NCI-H2196 treated with DMSO at 0.1 percent for 48 hours (cell line): Measurements from ENCODE around the gene PCA3.
"Not testable (repeated sequence)": the region's sequence is repeated elsewhere in the genome, so short reads cannot be mapped to it uniquely, and the experiment has no call there.

Experiments used
- DNase-seq: peaks from one replicate; lab custom pipeline; 2025; ENCODE audit not compliant: unreplicated experiment; lab: John Stamatoyannopoulos, UW

The PCA3 gene

DNA sequence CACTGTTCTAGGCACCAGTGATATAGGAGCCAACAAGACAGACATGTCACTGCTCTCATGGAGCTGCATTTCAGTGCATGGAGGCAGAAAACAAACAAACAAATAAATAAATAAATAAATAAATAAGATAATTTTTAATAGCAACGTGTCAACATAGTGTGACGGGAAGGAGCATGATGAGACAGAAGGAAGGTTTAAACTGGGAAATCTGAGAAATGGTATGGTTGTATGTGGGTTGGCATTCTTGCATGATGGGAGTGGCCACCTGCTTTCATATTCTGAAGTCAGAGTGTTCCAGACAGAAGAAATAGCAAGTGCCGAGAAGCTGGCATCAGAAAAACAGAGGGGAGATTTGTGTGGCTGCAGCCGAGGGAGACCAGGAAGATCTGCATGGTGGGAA is at the start of gene PCA3:
PCA3 (plus strand) TSS at position 301 of the 400 bp plus-strand sequence.
- DNase-seq, result no peak

DNA sequence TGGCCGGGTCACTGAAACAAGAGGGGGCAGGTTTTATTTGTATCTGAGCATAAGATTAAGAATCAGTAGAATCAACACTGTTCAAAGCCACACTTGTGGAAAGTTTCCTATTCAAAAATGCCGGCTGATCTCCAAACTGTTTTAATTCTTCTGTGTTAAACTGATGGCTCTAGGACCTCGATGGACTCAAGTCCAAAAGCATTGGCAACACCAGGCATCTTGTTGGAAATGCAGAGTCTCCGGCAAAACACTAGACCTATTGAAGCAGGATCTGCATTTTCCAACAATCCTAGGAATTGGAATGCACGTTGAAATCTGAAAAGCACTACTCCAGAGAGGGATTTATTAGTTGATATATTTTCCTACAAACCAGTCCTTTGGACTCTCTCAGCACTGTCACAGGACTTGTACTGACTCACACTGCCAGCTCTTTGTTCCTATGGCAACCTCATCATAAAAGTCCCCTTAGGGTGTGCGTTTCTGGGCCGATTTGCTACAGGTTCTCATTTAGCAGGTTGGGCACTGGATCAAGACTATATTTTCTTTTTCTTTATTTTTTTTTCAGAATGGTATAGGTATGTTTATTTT is 48.1 kb upstream of the PCA3 start:
- peak; percentile 20 for DNase-seq

DNA sequence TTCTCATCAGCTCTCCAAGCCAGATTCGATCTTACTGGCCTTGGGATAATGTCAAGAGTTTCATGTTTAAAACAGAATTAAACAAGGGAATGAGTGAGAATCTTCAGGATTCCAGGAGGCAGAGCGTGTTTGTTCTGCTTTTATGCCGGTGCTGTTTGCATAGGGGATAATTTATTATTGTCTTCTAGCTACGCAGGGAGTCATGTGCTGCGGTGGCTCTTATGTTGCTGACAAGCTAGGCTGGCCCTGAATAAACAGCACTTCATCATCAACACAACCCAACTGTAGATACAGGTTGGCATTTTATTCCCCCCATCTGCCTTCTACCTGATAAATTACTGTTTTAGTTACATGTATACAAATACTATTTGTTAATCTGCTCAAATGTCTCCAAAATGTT is 47.1 kb upstream of the PCA3 start:
- DNase-seq, result no peak

DNA sequence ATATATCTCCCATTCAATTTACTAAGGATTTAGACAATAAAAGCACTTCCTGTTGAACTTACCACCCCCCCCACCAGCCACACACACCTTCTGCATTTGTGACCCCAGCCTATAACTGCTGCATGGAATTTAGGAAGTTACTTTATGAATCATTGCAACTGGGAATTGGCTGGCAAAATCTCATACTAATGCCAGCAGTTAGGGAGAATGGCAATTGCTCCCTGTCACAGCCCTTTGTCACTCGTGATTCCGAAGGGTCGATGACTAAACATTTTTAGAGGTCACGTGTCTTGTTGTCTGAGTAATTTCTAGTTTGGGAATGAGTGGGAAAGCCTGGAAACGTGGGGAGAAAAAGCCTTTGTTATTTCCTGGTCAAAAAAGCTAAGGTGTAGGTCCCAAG is 46.6 kb upstream of the PCA3 start:
- DNase-seq, result no peak

DNA sequence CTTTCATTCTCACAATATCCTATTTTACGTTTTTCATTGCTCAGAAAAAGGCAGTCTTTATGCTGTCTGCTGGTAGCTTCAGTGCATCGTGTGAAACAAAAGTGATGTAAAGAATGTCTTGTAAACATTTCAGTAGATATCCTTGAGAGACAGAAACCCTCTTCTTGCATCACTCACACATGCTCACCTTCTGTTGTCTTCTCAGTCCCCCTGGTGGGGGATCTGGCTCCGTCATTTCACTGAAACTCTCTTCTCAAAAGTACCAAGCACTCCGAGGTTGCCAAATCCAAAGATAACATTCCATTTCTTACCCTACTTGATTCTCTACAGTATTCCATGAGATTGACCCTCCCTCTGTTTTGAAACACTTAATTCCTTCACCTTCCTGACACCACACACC is 46.1 kb upstream of the PCA3 start:
- no peak for DNase-seq

DNA sequence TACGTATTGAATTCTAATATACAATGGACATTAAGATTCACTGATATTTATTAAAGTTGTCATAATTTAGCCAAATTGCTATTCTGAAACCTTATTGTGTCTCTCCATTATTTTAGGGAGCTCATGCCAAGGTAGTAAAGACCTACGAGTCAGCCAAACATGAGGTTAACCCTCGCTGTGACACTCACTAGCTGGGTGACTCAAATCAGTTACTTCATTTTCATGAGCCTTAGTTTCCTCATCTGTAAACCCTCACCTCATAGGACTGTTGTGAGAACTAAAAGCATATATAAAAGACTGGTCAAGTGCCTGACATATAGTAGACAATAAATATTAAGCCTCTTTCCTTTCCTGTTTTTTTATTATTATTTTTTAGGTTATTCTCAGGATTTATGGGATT is 44.0 kb upstream of the PCA3 start:
- DNase-seq, result no peak

DNA sequence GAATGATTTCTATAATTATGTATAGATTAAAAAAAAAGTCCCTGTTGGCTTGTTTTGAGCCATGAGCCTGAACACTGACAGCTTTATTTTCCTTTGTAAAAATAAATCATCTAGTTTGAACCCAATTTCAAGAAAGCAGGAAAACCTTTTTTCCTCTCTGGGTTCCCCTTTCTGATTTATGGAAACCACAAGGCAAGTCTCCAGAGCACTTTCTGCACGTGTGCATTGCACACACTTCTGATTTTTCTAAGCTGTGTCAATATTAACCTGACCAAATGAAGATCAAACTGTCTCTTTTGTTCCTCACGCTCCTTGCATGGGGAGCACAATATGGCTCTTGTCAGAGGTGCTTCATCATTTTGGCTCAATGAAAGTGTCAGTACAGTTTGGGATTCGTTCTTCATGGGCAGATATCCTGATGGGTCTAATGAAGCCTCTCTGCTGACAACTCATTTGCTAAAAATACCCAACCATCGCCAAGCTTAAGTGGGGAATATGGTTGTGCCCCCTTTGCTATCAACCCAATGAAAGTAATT is 39.2 kb upstream of the PCA3 start:
- no peak for DNase-seq

DNA sequence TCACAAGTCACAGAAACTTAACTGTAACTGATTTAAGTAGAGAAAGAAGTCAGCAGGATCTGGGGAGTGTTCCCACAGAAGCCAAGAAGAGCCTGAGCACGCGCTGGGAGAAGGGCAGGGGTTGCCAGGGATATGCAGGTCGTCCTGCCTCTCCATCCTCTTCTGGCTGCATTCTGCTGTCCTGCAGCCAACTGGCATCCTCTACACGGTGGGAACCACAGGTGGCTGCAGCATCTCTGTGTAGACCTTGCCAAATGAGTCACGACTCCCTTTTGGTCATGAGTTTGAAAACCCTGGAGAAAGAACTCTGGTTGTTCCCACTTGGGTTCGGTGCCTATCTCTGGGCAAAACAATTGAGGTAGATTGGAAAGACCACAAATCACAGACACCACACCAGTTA is 38.4 kb upstream of the PCA3 start:
- DNase-seq, result no peak

DNA sequence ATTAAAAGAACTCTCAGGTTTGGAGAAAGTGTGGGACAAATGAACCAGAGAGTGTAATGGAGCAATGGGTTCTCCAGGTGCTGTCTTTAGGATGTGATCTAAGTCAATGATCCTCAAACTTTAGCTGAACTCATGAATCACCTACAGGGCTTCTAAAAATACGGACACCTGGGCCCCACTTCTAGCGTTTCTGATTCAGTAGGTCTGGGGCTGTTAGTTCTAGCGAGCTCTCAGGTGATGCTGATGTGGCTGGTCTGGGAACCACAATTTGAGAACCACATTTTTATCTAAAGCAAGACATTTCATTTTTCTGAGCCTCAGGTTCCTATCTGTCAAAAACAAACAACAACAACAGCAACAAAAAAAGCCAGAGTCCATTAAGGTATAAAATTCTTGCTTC is 35.1 kb upstream of the PCA3 start:
- no peak for DNase-seq

DNA sequence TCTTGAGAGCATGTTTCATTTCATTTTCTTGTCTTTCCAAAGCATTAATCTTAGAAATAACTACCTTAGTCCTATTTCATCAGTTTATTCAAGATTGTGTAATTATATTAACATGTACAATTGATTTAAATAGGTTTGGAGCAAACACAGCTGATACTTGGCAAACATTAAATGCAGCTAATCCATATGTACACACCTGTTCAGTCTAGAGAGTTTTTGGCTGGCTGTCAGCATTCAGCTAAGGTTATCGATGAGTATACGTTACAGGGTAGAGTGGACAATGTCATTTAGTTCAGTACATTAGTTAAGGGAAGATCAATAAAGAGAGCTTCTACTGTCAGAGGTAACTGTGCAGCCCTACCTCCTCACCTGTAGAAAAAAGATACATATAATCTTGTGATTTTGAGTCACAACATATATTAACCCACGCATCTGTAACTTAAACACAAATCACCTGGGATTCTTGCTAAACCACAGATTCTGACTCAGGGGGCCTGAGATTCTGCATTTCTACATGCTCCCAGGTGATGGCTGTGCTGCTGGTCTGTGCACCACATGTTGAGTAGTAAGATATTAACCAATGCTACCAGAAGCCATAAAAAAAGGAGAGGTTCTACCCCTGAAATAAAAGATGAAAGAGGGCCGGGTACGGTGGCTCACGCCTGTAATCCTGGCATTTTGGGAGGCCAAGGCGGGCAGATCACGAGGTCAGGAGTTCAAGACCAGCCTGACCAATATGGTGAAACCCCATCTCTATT is 34.1 kb upstream of the PCA3 start:
- no peak for DNase-seq

DNA sequence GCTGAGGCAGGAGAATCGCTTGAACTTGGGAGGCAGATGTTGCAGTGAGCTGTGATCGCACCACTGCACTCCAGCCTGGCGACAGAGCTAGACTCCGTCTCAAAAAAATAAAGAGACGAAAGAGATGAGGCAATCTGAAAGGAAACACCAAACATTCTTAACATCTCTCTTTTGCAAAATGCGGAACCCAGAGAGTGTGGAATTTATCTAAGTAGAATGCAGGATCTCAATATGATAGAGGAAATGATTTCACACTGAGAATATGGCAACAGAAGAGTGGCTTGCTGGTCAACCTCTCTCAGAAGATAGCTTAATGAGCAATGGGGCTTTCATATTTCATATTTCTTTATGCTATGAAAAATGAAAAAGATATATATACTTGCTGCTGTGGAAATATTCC is 33.4 kb upstream of the PCA3 start:
- no peak for DNase-seq

DNA sequence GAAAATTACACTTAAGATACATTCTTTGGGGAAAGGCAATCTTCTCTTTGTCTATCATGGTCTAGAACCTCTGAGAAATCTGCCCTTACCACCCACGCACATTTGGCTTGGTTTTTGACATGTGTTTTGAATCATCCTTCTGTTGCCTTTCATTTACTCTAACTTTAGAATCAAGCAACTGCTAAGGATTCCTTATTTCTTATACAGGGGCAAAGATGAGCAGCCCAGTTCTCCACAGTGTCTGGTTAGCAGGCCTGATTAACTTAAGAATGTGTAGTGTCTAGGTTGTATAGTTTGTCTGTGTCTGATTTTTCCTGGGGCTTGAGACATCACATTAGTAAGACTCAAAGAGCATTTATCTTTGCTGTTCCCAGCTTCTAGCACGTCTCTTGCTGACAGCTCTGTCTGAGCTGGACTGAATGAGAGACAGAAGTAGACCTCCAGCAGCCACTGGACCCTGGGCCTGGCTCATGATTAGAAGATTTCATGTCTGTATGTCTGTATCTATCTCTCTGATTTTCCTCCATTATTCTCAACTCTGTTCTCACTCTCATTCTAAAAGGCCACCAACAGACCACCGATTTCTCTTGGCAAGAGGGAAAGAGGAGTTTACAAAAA is 31.8 kb upstream of the PCA3 start:
- no peak for DNase-seq

DNA sequence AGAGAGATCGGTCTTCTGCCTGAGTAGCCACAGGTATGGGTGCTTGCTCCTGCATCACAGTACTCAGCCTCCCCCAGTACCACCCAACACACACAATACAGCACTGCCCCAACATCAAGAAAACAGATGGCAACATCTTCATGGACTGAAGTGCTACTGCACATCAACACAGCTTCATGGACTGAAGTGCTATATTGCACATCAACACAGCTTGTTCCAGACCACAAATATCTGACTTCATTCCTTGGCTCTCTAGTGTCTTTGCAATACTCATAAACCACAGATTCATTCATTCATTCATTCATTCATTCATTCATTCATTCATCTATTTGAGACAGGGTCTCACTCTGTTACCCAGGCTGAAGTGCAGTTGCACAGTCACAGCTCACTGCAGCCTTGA is 31.1 kb upstream of the PCA3 start:
- no peak for DNase-seq

DNA sequence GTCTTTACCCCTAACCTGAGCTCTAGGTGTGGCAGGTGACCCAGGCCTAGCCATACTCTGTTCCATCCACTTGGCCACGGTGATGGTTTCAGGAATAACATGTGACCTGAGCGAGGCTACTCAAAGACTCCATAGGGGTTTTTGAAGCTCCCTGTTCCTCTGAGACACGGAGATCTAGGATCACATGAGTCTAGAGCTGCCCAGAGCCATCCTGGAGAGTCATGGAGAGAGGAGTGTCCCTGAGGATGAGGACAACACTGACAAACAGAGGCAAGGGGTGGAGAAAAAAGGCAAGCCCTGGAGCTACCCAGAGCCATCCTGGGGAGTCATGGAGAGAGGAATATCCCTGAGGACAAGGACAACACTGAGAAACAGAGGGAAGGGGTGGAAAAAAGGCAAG is 29.5 kb upstream of the PCA3 start:
- no peak for DNase-seq

DNA sequence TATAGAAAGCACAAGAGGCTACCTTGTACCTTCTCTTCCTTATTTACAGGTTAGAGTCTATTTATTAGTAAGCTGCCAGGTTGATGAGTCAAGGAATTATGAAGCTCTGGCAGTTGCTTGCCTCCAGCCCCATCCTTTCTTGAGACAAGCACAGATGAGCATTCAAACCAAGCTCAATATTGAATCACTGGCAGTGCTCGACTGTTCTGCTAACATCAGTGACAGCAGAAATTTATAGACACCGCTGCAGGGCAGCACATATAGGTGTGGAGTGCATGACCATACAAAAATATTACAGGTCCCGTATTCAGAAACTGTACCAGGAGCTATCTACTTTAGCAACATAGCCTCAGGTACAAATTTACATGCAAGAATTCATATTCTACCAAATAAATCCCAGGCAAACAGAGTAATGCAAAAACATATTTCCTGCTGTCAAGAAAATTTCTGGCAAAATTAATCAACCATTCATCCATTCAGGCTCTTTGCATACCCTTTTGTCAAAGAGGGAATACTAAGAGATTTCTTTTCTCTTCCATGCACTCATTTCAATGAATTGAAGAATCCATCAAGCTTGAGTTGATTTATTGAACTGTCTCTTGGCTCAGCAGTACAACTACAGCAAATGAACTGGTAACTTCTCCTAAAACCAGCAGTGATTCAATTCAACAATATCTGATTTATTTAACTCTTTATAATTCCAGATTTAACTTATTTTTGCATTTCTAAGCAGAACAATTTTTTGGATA is 26.9 kb upstream of the PCA3 start:
- DNase-seq, result no peak

DNA sequence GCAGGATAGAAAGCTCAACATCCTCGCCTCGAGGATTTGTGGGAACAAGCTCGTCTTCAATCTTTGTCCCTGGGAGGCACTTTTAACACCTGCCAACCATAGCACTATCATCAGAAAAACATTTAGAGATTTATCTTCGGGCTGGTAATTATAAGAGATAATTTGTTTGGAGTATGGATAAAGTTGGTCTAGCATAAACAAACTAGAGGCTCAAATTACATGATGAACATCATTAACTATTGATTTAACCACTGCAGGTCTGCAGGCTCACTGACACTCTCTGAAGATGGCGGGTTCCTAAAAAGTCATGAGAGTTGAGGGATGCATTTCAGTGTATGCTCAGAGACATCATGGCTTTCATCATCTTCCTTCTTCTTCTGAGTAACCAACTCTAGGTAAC is 25.8 kb upstream of the PCA3 start:
- DNase-seq, result no peak

DNA sequence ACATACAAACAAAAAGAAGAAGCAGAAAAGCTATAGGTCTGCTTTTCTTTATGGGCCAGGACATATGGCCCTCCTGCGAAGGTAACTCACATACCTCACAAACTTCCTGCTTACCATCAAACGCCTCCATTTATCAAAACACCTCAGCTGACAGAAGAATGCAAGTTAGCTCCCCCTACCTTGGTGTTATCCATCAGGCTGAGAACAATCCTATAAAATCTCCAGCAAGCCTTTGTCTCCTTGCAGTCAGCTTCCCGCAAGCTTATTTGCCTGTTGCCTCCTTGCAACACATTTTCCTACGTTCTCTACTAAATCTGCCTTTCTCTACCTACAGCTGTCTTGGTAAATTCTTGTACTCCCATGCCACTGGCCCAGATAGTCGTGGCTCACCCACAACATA is 22.7 kb upstream of the PCA3 start:
- DNase-seq, result no peak

DNA sequence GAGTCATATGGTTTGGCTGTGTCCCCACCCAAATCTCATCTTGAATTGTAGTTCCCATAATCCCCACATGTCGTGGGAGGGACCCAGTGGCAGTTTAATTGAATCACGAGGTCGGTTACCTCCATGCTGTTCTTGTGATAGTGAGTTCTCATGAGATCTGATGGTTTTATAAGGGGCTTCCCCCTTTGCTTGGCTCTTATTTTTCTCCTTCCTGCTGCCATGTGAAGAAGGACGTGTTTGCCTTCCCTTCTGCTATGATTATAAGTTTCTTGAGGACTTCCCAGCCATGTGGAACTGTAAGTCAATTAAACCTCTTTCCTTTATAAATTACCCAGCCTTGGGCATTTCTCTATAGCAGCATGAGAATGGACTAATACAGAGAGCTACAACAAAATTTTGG is 21.3 kb upstream of the PCA3 start:
- not testable (repeated sequence) for DNase-seq

DNA sequence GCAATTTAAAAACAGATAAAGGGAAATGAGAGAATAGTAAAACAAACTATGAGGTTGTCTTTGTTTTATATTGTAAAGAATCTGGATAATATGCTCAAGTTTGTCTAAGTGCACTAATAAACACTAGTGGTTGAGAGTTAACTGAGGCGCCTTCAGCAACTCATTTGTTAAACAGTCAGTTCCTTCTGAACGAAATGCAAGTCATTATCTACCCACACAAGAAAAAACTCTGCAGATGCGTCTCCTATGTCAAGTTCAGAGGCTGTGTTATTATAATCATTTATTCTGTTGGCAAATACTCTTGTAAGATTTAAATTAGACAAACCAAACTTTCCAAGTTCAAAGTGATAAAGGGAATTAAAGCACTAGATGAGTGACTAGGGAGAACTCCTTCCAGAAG is 20.3 kb upstream of the PCA3 start:
- no peak for DNase-seq

DNA sequence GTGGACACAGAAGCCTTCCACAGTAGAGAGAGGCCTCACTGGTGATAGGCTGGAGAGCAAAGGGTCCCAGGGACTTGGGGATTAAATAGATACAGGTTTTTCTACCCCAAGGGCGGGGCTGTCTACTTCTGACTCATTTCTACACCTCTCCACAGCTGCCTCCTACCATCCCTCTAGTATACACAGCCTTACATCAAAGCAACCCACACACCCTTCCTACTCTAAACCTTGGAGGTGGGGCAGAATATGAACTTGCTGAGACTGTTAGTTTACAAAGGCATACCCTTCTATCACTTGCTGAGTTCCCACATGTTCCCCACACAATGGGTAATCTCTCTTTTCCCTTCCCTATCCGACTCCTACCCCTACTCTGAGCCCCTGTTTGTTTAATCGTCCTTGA is 19.9 kb upstream of the PCA3 start:
- no peak for DNase-seq

DNA sequence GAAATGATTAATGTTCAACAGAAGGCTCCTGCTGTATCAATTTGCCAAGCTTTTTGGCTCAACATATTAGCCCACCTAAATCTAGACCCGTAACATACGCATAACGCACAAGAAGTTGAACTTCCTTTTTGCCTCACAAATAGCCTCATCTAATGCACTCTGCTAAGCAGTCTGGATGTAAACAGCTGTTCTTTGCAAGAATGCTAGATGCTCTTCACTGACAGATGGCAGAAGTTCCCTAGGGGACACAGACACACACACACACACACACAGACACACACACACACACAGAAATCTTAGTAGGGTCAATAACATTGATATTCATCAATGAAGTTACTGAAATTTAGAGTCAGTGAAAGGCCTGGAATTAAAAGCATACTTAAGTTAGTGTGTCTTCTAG is 13.2 kb upstream of the PCA3 start:
- no peak for DNase-seq

DNA sequence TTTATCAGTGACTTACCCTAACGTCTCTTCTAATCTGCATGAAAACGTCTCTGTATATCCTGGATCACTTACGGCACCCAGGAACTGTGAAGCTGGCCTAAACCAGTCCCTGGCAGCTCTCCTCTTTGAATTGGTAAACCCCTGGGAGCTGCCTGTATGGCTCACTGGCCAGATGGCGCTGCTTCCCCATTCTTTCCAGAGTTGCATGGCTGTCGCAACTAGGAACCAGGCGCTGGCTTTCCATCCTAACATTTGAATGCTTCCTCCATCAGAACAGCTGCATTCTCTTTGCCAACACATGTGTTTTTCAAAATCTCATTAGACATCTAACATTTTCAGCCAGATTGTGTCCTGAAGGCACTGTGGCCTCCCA is 8.0 kb upstream of the PCA3 start:
- DNase-seq, result no peak
